ENCODE data around the gene TBCEL.

TBCEL gene

GRCh38 chr11:121053244-121053643 is 29.3 kb downstream of the TBCEL start:
- Histone ChIP-seq H3K79me2 (ENCODE audit: insufficient read depth, low read length) (no peaks in the 10 kb centered on the region), H3K9me3 (ENCODE audit: insufficient read depth, low read length) (no peaks in the 10 kb centered on the region), H3K9me2 (replicated peaks; ENCODE audit: insufficient read depth, low read length) (no peaks in the 10 kb centered on the region), H3K9ac (ENCODE audit: low read length) (no peak overlapping the region), H3K4me3 (ENCODE audit: insufficient read depth, low read length, poor library complexity, severe bottlenecking) (no peak overlapping the region), H3K36me3 (ENCODE audit: low read length) (peaks cover 10% of the 10 kb centered on the region; the same call in 1 of the 2 replicates), H3K27me3 (ENCODE audit: low read length) (no peaks in the 10 kb centered on the region), H3F3A (ENCODE audit: insufficient read depth) (no peaks in the 10 kb centered on the region), H4K20me1 (ENCODE audit: low read depth, low read length) (no peaks in the 10 kb centered on the region), H3K4me2 (ENCODE audit: low read depth, low read length, poor library complexity, severe bottlenecking) (no peak overlapping the region), H3K27ac (ENCODE audit: low read depth, low read length) (no peak overlapping the region), H2AFZ (ENCODE audit: low read depth, low read length, severe bottlenecking) (no peak overlapping the region)
- TF ChIP-seq, protein P1, sequence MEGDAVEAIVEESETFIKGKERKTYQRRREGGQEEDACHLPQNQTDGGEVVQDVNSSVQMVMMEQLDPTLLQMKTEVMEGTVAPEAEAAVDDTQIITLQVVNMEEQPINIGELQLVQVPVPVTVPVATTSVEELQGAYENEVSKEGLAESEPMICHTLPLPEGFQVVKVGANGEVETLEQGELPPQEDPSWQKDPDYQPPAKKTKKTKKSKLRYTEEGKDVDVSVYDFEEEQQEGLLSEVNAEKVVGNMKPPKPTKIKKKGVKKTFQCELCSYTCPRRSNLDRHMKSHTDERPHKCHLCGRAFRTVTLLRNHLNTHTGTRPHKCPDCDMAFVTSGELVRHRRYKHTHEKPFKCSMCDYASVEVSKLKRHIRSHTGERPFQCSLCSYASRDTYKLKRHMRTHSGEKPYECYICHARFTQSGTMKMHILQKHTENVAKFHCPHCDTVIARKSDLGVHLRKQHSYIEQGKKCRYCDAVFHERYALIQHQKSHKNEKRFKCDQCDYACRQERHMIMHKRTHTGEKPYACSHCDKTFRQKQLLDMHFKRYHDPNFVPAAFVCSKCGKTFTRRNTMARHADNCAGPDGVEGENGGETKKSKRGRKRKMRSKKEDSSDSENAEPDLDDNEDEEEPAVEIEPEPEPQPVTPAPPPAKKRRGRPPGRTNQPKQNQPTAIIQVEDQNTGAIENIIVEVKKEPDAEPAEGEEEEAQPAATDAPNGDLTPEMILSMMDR (IDR thresholded peaks at IDR 0.05; ENCODE audit: insufficient read depth, low read length, poor library complexity, severe bottlenecking), result no peak
- no peak for TF ChIP-seq EZH2phosphoT487 (conservative IDR thresholded peaks at IDR 0.05; ENCODE audit: low read length)

GRCh38 chr11:121054266-121054665 is 30.4 kb downstream of the TBCEL start:
- no peaks in the 10 kb centered on the region for H3K79me2 ChIP-seq (ENCODE audit: insufficient read depth, low read length)
- no peaks in the 10 kb centered on the region for H3F3A ChIP-seq (ENCODE audit: insufficient read depth)
- H3K4me2 ChIP-seq (ENCODE audit: low read depth, low read length, poor library complexity, severe bottlenecking), result no peak overlapping the region
- H3K9ac ChIP-seq (ENCODE audit: low read length), result no peak overlapping the region
- no peaks in the 10 kb centered on the region for H4K20me1 ChIP-seq (ENCODE audit: low read depth, low read length)
- H3K36me3 ChIP-seq (ENCODE audit: low read length), result peaks cover 10% of the 10 kb centered on the region; the same call in 1 of the 2 replicates
- H3K4me3 ChIP-seq (ENCODE audit: insufficient read depth, low read length, poor library complexity, severe bottlenecking), result no peak overlapping the region
- no peaks in the 10 kb centered on the region for H3K27me3 ChIP-seq (ENCODE audit: low read length)
- TF ChIP-seq, protein P1 (IDR thresholded peaks at IDR 0.05; ENCODE audit: insufficient read depth, low read length, poor library complexity, severe bottlenecking), result no peak
- TF ChIP-seq EZH2phosphoT487 (conservative IDR thresholded peaks at IDR 0.05; ENCODE audit: low read length), result no peak
- H3K9me2 ChIP-seq (replicated peaks; ENCODE audit: insufficient read depth, low read length), result no peaks in the 10 kb centered on the region
- no peak overlapping the region for H2AFZ ChIP-seq (ENCODE audit: low read depth, low read length, severe bottlenecking)
- no peaks in the 10 kb centered on the region for H3K9me3 ChIP-seq (ENCODE audit: insufficient read depth, low read length)
- no peak overlapping the region for H3K27ac ChIP-seq (ENCODE audit: low read depth, low read length)

DNA sequence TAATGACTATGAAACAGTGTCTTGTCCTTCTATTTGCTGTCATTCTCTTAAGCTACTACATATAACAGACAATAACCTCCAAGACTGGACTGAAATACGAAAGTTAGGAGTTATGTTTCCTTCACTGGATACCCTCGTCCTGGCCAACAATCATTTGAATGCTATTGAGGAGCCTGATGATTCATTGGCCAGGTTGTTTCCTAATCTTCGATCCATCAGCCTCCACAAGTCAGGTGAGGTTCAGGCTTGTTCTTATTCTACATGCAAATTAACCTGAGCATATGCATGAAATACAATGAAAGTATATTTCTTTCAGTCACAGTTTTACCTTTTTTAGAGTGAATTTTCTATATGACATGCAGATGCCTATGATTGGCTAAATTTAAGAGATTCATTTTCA is 31.2 kb downstream of the TBCEL start:
- H3F3A ChIP-seq (ENCODE audit: insufficient read depth), result no peaks in the 10 kb centered on the region
- TF ChIP-seq EZH2phosphoT487 (conservative IDR thresholded peaks at IDR 0.05; ENCODE audit: low read length), result no peak
- TF ChIP-seq, protein P1 (IDR thresholded peaks at IDR 0.05; ENCODE audit: insufficient read depth, low read length, poor library complexity, severe bottlenecking), result no peak
- no peak overlapping the region for H3K9ac ChIP-seq (ENCODE audit: low read length)
- no peaks in the 10 kb centered on the region for H4K20me1 ChIP-seq (ENCODE audit: low read depth, low read length)
- H2AFZ ChIP-seq (ENCODE audit: low read depth, low read length, severe bottlenecking), result no peak overlapping the region
- no peaks in the 10 kb centered on the region for H3K79me2 ChIP-seq (ENCODE audit: insufficient read depth, low read length)
- H3K27ac ChIP-seq (ENCODE audit: low read depth, low read length), result no peak overlapping the region
- H3K4me2 ChIP-seq (ENCODE audit: low read depth, low read length, poor library complexity, severe bottlenecking), result no peak overlapping the region
- H3K9me3 ChIP-seq (ENCODE audit: insufficient read depth, low read length), result no peaks in the 10 kb centered on the region
- no peak overlapping the region for H3K4me3 ChIP-seq (ENCODE audit: insufficient read depth, low read length, poor library complexity, severe bottlenecking)
- no peaks in the 10 kb centered on the region for H3K27me3 ChIP-seq (ENCODE audit: low read length)
- H3K9me2 ChIP-seq (replicated peaks; ENCODE audit: insufficient read depth, low read length), result no peaks in the 10 kb centered on the region
- H3K36me3 ChIP-seq (ENCODE audit: low read length), result peaks cover 10% of the 10 kb centered on the region; the same call in 1 of the 2 replicates

Data from SU-DHL-6 (cell line).